ENCODE results near the gene DDX54.

Gene DDX54

GRCh38 chr12:113186666-113187325, 1.5 kb upstream of the DDX54 start:
- DNase-seq (ENCODE audit: low read depth) = no peak

- no peak for DNase-seq (ENCODE audit: low read depth)
These were observed 721 bp upstream of the DDX54 start for GRCh38 chr12:113186033-113186365.

- peak; percentile 75 for DNase-seq (ENCODE audit: low read depth)
These were observed 438 bp downstream of the DDX54 start for GRCh38 chr12:113184900-113185179.

GRCh38 chr12:113184098-113184899, 979 bp downstream of the DDX54 start:
- DNase-seq (ENCODE audit: low read depth) = no peak

GRCh38 chr12:113183030-113183589, 2.2 kb downstream of the DDX54 start:
- no peak for DNase-seq (ENCODE audit: low read depth)

GRCh38 chr12:113181975-113182374, 3.3 kb downstream of the DDX54 start:
- no peak for DNase-seq (ENCODE audit: low read depth)

- DNase-seq (ENCODE audit: low read depth) = no peak
These were observed 4.9 kb downstream of the DDX54 start for GRCh38 chr12:113180333-113180732.

GRCh38 chr12:113179023-113179422, 6.3 kb downstream of the DDX54 start:
- no peak for DNase-seq (ENCODE audit: low read depth)

- DNase-seq (ENCODE audit: low read depth) = peak; percentile 73
These were observed 10.6 kb downstream of the DDX54 start for GRCh38 chr12:113174461-113175384.

GRCh38 chr12:113173081-113173698, 12.1 kb downstream of the DDX54 start:
- no peak for DNase-seq (ENCODE audit: low read depth)

- DNase-seq (ENCODE audit: low read depth) = no peak
These were observed 13.1 kb downstream of the DDX54 start for GRCh38 chr12:113172185-113172584.

- no peak for DNase-seq (ENCODE audit: low read depth)
These were observed 13.7 kb downstream of the DDX54 start for GRCh38 chr12:113171543-113171942.

- DNase-seq (ENCODE audit: low read depth) = no peak
These were observed 14.4 kb downstream of the DDX54 start for GRCh38 chr12:113170926-113171325.

GRCh38 chr12:113170457-113170856, 14.8 kb downstream of the DDX54 start:
- DNase-seq (ENCODE audit: low read depth) = no peak

GRCh38 chr12:113169697-113170096, 15.6 kb downstream of the DDX54 start:
- DNase-seq (ENCODE audit: low read depth) = no peak

GRCh38 chr12:113167868-113168267, 17.4 kb downstream of the DDX54 start:
- no peak for DNase-seq (ENCODE audit: low read depth)

- no peak for DNase-seq (ENCODE audit: low read depth)
These were observed 19.5 kb downstream of the DDX54 start for GRCh38 chr12:113165521-113166450.

GRCh38 chr12:113164014-113164413, 21.3 kb downstream of the DDX54 start:
- DNase-seq (ENCODE audit: low read depth) = no peak

- no peak for DNase-seq (ENCODE audit: low read depth)
These were observed 22.3 kb downstream of the DDX54 start for GRCh38 chr12:113163030-113163360.

- DNase-seq (ENCODE audit: low read depth) = no peak
These were observed 22.9 kb downstream of the DDX54 start for GRCh38 chr12:113162102-113163029.

Measured in activated gamma-delta T cell treated with anti-CD3 and anti-CD28 coated beads, Interleukin-2, amount 50 U/mL, for 16 hours (primary cell).